ENCODE results near the gene CA10. TPM values are rescaled to one million over a fixed set of nuclear protein-coding genes. Genes with fewer than 3 reads are reported as not detected.

CA10 gene
- total RNA-seq = not detected in 2 replicates
- not detected for polyA plus RNA-seq (2012)

DNA sequence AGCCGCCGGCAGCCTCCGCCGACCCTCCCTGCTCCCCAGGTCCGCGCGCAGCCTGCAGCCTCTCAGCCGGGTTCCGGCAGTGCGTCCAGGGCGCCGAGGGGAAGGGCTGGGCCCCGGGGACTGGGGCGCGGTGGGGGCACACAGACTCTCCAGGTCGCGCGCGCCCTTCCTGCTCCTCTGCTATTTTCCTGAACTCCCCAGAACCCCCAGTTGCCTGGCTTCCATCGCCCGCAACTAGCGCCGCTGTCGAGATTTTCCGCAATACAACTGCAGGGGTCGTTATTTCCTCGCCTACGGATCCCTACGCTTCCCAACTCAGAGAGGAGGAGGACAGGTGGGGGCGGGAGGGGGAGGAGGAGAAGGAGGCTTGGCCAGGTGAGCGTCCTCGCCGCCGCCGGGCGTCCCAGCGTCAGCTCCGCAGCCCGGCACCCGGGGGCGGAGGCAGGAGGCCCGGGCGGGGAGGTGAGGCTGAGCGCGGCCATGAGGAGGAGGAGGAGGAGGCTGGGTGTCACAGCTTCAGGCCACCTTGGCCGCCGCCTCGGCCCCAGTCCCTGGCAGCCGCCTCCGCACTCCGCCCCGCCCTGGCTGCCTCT lies at the start of gene CA10:
Gene CA10, minus strand, starts transcription at position 265 of the 593 bp plus-strand sequence.
- no peak for DNase-seq (ENCODE audit: low read depth)

DNA sequence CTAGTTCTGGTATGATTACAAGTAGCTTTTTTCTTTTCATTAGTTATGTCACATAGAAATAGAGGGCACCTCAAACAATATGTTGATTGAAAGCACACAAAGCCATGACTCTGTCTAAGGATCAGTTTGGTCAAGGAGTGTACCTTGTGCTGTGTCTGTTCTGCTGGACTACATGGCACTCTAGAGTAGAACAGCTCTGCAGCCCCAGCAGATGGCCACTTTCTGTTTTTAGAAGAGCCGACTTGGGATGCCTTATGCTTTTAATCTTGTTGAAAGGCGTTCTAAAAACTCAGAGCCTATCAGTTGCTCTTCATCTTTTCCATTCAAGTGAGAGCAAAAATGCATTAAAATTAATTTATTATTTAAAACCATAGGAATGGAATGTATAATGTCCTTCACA lies 49.3 kb upstream of the CA10 start:
- no peak for DNase-seq (ENCODE audit: low read depth)

DNA sequence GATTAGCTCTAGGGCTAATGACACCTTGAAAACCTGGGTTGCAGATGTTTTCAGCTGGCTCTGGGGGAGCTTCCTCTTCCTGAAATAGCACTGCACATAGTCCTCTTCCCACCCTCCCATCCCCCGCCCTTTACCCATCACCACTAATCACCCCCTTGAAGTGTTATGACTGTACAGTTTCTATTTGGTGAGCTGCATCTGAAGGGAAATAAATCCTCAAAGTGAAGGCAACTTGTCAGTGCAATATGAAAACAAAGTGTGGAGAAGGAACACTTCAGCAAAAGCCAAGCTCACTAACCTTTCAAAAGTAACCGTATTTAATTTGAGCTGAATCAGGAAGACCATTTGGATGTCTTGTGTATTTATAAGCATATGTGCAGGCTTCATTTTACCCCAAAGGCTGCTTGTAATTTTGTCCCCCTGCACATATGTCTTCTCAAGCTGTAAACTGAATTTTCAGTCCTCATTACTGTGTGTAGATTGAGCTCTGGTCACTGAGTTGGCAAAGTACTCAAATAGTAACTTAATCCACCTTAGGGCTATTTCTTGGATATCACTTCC lies 44.1 kb upstream of the CA10 start:
- no peak for DNase-seq (ENCODE audit: low read depth)

- no peak for DNase-seq (ENCODE audit: low read depth)
These were observed 43.4 kb upstream of the CA10 start for GRCh38 chr17:52201767-52202519.

DNA sequence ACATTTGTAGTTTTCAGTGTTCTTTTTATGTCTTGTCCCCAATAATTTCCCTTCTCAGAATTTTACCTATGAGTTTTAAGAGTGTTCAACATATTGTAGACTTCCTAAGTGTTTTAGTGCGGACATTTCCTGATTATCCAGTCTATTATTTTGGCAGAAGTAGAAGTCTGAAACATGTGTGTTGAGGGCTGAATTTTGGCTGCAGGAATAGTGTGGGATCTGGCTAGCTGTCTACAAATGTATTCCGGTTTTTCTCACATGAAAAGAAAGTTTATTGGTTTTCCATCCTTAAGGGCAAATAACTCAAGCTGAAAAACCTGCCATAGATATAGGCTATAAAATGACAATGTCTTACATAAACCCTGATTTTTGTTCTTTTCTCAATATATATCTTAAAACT lies 33.0 kb upstream of the CA10 start:
- no peak for DNase-seq (ENCODE audit: low read depth)

DNA sequence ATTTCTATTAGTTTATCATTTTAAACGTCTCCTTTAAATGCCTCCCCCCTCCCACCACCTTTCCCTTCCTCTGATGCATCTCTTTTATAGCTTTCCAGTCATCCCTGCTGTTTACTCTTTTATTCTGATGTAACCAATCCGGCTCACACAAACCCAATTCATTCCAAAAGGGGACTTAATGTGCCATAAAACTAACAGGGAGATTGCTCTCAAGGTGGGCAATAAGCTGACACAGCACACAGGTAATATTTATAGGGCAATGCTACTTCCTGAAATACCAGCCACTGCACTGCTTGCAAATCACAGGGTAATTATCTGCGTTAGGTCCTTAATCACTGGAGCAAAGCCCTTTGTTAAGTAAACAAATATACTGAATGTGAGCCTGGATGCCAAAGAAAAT lies 23.3 kb upstream of the CA10 start:
- no peak for DNase-seq (ENCODE audit: low read depth)

GRCh38 chr17:52178012-52178411 lies 19.5 kb upstream of the CA10 start:
- no peak for DNase-seq (ENCODE audit: low read depth)

DNA sequence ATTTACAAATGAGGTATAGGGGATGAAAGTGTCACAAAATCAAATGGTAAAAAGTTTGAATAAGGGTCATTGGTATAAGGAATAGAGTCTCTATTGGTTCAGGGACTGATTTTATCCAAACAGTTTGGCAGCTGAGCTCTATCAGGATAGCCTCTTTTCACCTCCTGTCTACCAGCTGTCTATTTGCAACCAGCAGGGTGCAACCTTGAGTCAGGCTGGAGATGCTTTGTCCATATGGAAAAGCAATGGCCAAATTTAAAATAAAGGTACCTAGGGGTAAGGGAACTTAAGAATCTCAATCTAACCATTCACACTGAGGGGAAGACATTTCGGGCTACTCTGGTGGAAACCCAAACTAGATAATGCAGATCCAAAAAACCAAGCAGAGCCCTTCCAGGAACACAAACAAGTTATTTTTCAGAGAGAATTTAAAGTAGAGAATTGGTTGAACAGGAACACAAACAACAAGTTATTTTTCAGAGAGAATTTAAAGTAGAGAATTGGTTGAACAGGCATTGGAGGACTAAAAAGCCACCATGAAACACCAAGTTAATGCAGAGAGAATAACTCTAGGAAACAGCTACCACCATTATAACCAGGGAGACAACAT lies 12.6 kb upstream of the CA10 start:
- peak; percentile 1 for DNase-seq (ENCODE audit: low read depth)

DNA sequence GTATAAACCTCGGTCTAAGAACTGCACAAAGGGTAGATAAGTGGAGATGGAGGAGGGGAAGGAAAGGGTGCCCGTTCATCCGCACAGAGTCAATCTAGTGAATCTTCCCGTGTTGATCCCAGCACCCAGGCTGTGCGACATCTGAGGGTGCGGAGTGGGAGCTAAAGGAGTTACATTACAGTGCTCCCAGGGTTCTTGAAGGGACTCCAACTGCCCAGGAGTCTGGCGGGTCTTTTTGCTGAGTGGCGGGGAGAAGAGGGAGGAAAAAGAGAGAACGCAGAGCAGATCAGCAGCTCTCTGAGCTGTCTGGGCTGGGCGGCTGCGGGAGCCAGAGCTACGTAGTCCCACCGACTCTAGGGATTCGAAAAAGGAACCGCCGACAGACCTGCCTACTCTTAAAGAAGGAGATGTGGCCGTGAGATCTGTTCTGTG lies 1.6 kb upstream of the CA10 start:
- no peak for DNase-seq (ENCODE audit: low read depth)

DNA sequence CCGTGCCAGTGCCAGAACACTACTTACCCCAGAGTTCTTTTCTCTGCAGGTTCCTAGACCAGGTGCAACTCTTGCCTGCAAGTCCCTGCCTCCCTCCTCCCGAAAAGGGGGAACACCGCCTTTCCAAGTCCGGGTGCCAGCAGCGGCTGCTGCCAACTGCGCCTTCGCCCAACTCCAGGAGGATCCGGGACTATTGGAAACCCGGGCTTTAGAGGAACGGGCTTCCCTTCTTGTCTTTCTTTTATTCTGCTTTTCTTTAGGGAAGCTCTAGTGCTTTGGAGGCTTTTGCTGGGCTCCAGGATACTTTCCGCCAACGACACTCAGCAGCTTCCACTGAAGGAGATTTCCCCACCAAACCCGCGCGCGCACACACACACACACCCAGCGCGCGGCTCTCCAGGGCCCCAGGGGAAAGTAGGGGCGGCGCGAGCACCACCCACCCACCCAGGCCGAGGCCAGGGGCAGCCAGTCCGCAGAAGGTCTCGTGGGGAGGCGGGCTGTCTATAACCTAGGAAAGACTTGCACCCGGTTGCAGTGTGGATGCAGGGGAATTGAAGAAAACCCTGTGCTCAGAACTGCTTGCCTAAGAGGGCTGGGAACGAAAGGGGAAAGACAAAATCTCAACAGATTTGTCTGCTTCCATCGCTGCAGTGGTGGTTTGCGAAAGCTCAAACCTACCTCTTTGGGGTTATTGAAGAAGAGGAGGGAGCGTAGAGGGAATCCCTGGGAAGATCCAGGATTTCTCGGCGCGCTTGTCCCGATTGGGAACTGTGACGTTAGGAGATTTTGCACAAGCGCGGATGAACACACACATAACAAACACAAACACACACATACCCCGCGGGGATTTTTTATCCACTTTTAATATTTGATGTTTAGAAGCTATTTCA lies 977 bp upstream of the CA10 start:
- no peak for DNase-seq (ENCODE audit: low read depth)

DNA sequence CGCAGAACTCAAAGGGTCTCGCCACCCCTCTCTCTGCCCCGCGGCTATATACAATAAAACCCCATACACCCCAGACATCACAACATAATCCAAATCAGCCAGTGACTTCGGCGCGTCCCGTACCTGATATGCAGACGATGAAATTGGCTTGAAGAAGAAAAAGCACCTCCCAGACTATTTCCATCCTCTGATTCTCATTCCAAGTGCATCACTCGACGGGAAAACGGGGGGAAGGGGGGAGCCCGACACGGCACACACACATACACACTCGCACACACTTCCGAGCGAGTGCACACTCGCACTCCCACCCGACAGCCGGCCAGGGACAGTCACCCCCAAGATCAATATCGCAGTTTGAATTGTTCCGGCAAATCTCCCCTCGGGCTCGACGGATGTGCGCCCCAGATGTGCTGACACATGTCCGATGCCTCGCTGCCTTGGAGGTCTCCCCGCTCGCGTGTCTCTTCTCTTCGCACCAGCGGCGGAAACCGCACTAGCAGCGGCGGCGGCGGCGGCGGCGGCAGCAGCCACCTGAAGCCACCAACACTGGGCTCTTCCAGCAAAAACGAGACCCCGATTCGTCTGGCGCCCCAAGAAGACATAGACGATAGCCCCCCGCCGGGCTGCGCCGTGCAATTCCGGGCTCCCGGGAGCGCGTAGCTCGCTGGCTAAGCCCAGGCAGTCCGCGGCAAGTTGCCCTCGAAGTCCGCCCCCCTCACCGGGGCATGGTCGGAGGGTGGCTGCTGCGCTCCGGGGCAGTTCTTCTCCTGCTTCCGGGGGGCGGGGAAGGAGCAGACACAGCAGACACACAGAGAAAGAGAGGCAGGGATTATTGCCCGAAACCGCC lies 688 bp downstream of the CA10 start:
- DNase-seq (ENCODE audit: low read depth) = no peak

GRCh38 chr17:52156576-52157570 lies 1.6 kb downstream of the CA10 start:
- no peak for DNase-seq (ENCODE audit: low read depth)

GRCh38 chr17:52155301-52155700 lies 3.2 kb downstream of the CA10 start:
- DNase-seq (ENCODE audit: low read depth) = no peak

GRCh38 chr17:52154466-52154865 lies 4.0 kb downstream of the CA10 start:
- no peak for DNase-seq (ENCODE audit: low read depth)

DNA sequence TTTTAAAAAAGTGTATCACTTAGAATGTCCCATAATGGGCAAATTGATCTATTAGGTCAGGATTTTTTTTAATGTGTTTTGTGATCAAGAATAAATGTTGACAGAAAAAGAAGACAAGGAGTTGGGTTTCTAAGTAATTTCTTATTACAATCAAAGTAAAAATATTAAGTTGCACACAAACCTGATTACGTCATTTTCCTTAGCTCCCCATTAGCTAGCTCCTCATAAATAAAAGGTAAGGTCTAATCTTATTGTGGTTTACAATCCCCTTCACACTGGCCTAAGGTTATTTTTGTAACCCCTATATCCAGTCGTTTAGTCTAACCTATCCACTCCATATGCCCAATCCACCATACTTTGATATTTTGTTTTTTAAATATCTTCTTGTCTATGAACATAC lies 7.6 kb downstream of the CA10 start:
- no peak for DNase-seq (ENCODE audit: low read depth)

- DNase-seq (ENCODE audit: low read depth) = no peak
These were observed 8.9 kb downstream of the CA10 start for GRCh38 chr17:52149626-52150025.

DNA sequence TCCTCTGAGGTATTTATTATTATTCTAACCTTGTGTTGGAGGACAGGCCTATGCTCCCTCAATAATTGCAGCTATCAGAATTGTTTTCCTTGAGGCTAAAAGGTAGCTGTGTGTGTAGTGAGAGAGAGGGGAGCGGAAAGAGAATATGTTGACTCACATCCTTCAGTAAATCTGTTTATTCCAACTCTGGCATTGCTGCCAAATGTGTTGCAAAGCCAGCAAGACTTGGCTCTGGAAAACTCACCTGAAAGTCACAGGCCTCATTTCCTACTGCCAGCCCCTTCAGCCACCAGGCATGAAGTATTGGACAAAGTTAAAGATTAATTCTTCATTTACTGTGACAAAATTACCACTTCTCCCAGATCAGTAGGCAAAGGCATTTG lies 9.6 kb downstream of the CA10 start:
- DNase-seq (ENCODE audit: low read depth) = no peak

DNA sequence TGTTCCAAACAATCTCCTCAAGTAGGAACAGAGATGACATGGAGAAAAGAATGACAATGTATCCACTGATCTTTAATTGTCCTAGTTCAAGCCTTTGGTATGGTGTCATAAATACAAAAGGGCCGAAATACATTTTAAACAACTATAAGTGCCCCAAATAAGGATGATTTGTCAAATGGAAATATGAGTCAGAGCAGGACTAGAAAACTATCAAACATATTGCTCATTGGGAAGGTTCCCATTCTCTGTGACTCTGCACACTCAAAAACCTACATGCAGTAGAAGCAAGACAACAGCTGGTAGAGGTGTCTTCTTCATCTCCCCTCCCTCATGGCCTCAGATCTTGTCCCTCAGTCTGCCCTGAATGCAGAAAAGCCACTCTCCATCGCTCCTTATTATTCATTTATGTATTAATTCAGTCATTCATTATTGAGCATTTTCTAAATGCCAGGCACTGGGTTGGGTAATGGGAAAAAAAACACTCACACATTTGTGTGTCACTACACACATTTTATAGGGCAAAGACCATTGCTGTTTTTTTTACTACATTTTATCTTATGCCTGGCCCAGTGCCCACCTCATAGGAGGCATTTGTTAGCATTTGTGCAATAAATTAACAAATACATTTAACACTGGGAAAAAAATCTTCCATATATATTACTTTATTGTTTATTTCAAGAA lies 10.1 kb downstream of the CA10 start:
- DNase-seq (ENCODE audit: low read depth) = no peak

DNA sequence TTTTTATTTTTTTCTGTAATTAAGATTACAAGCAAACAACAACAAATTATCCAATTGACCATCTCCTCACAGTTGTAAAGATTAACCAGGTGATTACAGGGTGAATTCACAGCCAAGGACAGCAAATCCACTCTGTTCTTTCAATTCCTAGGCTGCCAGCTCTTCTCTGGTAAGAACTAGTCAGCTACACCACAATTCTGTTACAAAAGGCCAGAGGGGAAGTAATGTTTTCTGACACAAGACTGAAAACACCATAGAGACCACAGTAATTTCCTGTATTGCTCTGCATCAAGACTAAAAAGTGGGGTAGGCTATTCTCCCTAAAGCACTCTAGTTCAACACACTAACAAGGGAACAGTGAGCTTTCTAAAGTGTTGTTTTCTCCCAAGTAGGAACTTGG lies 10.6 kb downstream of the CA10 start:
- no peak for DNase-seq (ENCODE audit: low read depth)

Measured in myocyte (in vitro differentiated cells).